Breast epithelium (tissue), 3 donors: ENCODE measurements around the gene C9orf40.

Experiments
- CTCF ChIP-seq, 3 donors: fragments of 450-650 bp; IDR thresholded peaks; one replicate each; pipeline ENCODE4 v1.5.1; 2016 to 2017; ENCODE audit warnings: antibody characterized with exemption in 3 of 3, mild to moderate bottlenecking in 3 of 3, moderate library complexity in 3 of 3
- POLR2A ChIP-seq: fragments of 450-650 bp; IDR thresholded peaks from one replicate; pipeline ENCODE4 v1.6.1; 2016; ENCODE audit warnings: antibody characterized with exemption, mild to moderate bottlenecking, moderate library complexity
- POLR2AphosphoS5 ChIP-seq, 3 donors: sonication (generic); formaldehyde crosslinking; IDR thresholded peaks; one replicate each; pipeline ENCODE4 v1.6.1; 2017; ENCODE audit warnings: antibody characterized with exemption in 3 of 3

- TF ChIP-seq CTCF (IDR thresholded peaks at IDR 0.05) (no peak), POLR2A (no peak), POLR2AphosphoS5 (IDR thresholded peaks at IDR 0.05) (no peak)
These were observed 24.6 kb upstream of the C9orf40 start for GRCh38 chr9:74977287-74977686.
